ENCODE measurements around the gene PDK2. TPM values are rescaled to one million over a fixed set of nuclear protein-coding genes. Genes with fewer than 3 reads are reported as not detected.
A peak's percentile ranks its signal among the peaks of the same experiment; 100 is the strongest.

The PDK2 gene
- total RNA-seq, 8 experiments from 2014 or later: 7.1 to 53.4 (median 10.7) TPM

DNA sequence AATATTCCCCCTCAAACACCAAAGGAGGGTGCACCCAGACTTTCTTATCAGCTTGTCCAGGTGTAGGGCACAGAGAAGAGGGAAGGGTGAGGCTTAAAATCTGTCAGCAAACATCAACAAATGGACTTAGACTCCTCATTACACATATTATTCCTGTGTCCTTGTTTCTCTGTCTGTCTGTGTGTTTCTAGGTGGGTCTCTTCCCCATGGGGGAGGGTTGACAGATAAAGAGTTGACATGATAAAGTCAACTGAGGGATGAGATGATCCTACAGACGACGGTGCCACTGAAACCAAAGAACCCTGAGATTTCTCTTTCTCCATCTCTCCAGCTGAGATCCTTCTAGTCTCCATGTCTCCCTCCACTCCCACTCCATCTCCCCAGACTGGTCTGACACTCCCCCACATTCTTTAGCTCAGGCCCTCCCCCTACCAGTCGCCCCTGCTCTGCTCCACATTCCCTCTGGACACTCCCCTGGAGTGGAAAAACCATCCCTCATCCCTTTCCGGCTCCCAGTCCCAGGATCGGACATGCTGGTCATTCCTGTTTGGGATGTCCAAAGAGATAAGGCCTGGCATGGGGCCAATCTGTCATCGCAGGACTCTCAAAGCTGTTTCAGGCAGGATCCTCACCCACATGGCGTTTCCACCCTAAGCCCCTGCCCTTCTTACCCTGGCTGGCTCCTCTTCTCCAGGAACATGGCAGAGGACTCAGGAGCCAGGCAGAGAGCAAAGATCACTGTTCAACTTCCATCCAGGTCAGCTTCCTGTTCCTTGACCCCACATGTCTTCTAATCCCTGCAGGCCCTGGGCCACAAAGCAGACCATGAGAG, 42.1 kb upstream of the PDK2 start:
- H3K4me1 ChIP-seq (replicated peaks in 1 of 2): peaks cover 2% of the 10 kb centered on the region in 2 donors
- in situ Hi-C loops (cut with MboI; ENCODE audit: low pct_unique_long_range_greater_than_20kb in 2 of 9, low sequenced_read_pairs in 9 of 9, unreplicated experiment in 9 of 9): no loop called here
- H3K27ac ChIP-seq: no peak overlapping the region
- 58 to 100% (median 83%) methylated on average over 1 to 4 of the region's 7 CpGs; no CpG with 5 or more reads in 4 of the 10 experiments for WGBS, 10 experiments
- no peak for ATAC-seq (replicated peaks in 6 of 8)
- no peak overlapping the region for H3K4me3 ChIP-seq

DNA sequence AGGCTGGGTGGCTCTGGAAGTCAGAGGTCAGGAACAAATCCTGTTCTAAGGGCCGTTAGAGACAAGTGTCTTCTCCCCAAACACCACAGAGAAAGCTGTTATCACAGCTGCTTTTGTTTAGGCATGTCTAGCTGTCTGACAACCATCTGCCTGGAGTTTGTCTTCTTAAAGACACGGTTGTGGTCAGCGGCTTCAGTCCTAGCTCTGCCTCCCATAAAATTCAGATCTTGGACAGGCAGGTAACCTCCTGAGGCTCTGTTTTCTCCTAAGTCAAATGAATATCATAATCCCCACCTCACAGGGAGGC, 41.5 kb upstream of the PDK2 start:
- in situ Hi-C loops (cut with MboI; ENCODE audit: low pct_unique_long_range_greater_than_20kb in 2 of 9, low sequenced_read_pairs in 9 of 9, unreplicated experiment in 9 of 9): no loop called here
- ATAC-seq (replicated peaks in 6 of 8): no peak
- Histone ChIP-seq H3K27ac (no peak overlapping the region), H3K4me1 (replicated peaks in 1 of 2) (peaks cover 2% of the 10 kb centered on the region in 2 donors), H3K4me3 (no peak overlapping the region)
- 0 to 79% (median 44%) methylated on average over 1 to 3 of the region's 3 CpGs; no CpG with 5 or more reads in 2 of the 10 experiments for WGBS, 10 experiments

DNA sequence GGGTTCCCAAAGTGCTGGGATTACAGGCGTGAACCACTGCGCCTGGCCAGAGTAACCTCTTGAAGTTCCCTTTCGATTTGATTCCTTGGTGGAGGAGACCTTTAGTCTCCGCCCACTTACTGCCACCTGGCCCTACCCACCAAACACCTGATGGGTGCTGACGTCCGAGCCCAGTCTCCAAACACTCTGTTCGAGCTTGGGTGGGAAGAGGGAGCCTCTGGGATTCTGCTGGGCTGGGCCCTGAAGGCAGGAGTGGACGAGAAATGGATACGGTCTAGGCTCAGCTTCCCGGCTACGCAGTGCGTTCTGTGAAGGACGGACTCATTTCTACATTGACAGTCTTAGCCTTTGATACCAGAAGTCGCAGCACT, 40.1 kb upstream of the PDK2 start:
- 0 to 35% (median 6%) methylated on average over 1 to 11 of the region's 14 CpGs; no CpG with 5 or more reads in 2 of the 10 experiments for WGBS, 10 experiments
- ATAC-seq (replicated peaks in 6 of 8): peak in 1 of 8 experiments; percentile 15
- Histone ChIP-seq H3K4me3 (peak overlapping the region; percentile 53 to 63 (median 55)), H3K4me1 (replicated peaks in 1 of 2) (peaks cover 2% of the 10 kb centered on the region in 2 donors), H3K27ac (no peak overlapping the region)
- in situ Hi-C loops (cut with MboI; ENCODE audit: low pct_unique_long_range_greater_than_20kb in 2 of 9, low sequenced_read_pairs in 9 of 9, unreplicated experiment in 9 of 9): no loop called here

DNA sequence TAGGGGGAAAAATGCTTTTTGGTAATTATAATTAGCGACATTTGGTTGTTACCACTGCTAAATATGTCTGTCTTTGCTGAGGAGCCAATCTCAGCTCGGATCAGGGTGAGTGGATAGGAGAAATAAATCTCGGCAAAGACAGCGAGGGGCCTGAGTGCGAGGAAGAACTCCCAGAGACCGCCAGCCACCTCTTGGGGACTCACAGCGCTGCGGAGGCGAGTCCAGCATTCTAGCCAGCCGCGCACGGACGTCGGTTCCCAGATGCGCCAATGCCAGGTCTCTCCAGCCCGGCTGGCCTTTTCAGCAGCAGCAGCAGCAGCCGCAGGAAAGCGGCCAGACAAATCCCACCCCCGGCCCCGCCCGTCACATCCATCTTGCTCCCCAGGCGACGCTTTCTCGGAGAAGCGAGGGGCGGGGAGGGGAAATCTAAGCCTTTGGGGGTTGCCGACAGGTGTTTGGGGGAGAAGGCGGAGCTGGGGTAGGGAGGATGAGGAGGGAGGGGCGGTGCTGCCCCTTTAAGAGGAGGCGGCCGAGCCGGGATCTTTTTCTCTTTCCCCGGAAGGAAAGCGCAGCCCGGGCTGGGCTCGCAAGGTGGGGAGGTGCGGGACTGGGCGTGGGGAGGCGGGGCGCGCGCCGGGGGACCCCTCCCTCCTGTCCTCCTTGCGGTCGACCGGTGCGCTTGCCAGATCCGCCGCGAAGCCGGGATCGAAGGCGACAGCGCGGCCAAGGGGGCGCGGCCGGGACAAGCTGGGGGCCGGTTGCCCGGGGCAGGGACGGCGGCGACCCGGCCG, 39.5 kb upstream of the PDK2 start, which contains the start of gene ITGA3:
Gene ITGA3 (plus strand): TSS at position 685 of the 791 bp plus-strand sequence. CDS start 330 bp downstream, outside the sequence.
- ATAC-seq (replicated peaks in 6 of 8): peak; percentile 35 to 85 (median 78)
- WGBS, 10 experiments: 0 to 2% (median 0%) methylated on average over 1 to 9 of the region's 65 CpGs; no CpG with 5 or more reads in 2 of the 10 experiments
- Histone ChIP-seq H3K27ac (peak within 1 kb of the TSS; percentile 44 to 56), H3K4me1 (replicated peaks in 1 of 2) (peaks cover 2% of the 10 kb centered on the region in 2 donors), H3K4me3 (peak within 1 kb of the TSS; percentile 53 to 63 (median 55))
- in situ Hi-C loops (cut with MboI; ENCODE audit: low pct_unique_long_range_greater_than_20kb in 2 of 9, low sequenced_read_pairs in 9 of 9, unreplicated experiment in 9 of 9): no loop called here

DNA sequence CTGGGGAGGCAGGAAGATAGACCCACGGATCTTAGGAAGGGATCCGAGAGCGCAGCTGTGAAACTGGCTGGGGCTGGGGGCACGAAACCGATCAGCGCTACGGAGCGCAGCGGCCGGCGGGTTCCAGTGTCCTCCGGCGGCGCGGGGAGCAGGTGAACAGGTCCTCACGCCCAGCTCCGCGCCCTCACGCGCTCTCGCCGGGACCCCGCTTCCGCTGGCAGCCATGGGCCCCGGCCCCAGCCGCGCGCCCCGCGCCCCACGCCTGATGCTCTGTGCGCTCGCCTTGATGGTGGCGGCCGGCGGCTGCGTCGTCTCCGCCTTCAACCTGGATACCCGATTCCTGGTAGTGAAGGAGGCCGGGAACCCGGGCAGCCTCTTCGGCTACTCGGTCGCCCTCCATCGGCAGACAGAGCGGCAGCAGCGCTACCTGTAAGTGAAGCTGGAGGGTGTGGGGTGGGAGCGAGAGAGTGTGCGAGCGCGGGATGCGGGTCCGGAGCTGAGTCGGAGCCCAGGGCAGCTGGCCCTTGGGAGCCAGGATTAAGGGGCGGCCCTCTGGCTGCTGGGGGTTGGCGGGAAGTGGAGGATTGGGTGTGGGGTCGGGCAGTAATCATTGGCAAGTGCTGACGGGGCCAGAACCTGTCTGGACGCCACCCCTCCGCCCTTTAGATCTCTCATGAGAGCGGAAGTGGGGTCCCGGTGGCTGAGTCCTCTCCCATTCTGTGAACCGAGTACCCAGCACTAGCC, 38.8 kb upstream of the PDK2 start:
- Histone ChIP-seq H3K4me1 (replicated peaks in 1 of 2) (peaks cover 2% of the 10 kb centered on the region in 2 donors), H3K27ac (peak overlapping the region; percentile 44 to 56), H3K4me3 (peak overlapping the region; percentile 53 to 63 (median 55))
- peak; percentile 38 to 81 (median 66) for ATAC-seq (replicated peaks in 6 of 8)
- 0% methylated on average over 1 to 4 of the region's 64 CpGs; no CpG with 5 or more reads in 5 of the 10 experiments for WGBS, 10 experiments
- in situ Hi-C loops (cut with MboI; ENCODE audit: low pct_unique_long_range_greater_than_20kb in 2 of 9, low sequenced_read_pairs in 9 of 9, unreplicated experiment in 9 of 9): no loop called here

DNA sequence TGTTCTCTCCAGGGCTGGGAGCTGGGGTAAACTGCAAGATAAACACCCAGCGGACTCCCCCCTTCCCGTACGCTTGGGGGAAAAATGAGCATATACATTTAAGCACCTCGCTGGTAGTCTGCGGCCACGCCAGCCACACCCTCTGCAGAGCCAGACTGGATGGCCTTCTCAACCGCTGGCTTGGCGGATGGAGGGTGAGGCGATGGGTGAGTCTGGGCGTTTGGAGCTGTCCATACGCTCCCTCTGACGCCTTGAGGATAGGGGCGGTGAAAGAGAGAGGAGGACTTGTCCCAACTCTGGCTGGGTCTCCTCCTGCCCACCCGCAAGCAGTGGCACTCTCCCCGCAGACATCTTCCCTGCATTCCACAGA, 38.2 kb upstream of the PDK2 start:
- Histone ChIP-seq H3K4me3 (peak overlapping the region; percentile 53 to 63 (median 55)), H3K27ac (no peak overlapping the region), H3K4me1 (replicated peaks in 1 of 2) (peaks cover 2% of the 10 kb centered on the region in 2 donors)
- peak in 3 of 8 experiments; percentile 5 to 41 (median 8) for ATAC-seq (replicated peaks in 6 of 8)
- in situ Hi-C loops (cut with MboI; ENCODE audit: low pct_unique_long_range_greater_than_20kb in 2 of 9, low sequenced_read_pairs in 9 of 9, unreplicated experiment in 9 of 9): no loop called here
- WGBS, 10 experiments: 0 to 27% (median 10%) methylated on average over 1 to 8 of the region's 15 CpGs; no CpG with 5 or more reads in 3 of the 10 experiments

DNA sequence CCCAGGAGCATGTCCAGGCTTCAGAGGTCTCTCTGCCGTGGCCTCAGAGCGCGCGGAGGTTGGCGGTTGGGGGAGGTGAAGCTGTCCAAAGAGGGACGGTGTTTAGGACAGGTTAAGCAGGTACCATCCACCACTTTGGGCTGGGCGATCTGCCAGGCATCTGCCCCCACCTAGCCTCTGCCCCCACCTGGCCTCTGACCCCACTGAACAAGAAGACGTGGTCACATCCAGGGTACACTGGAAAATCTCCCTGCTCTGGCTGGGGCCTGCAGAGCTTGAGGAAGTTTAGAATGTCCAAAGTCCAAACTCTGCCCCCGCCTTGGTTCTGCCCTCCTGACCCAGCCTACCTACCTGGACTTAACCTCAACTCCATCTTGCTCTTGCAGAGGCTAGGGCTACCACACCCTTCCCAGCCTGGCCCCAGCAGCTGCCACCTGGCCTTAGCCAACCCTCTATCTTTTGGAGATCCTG, 37.6 kb upstream of the PDK2 start:
- no peak for ATAC-seq (replicated peaks in 6 of 8)
- 75 to 80% methylated on average over 1 to 2 of the region's 9 CpGs; no CpG with 5 or more reads in 8 of the 10 experiments for WGBS, 10 experiments
- in situ Hi-C loops (cut with MboI; ENCODE audit: low pct_unique_long_range_greater_than_20kb in 2 of 9, low sequenced_read_pairs in 9 of 9, unreplicated experiment in 9 of 9): no loop called here
- Histone ChIP-seq H3K4me3 (peak overlapping the region in 2 of 5 donors; percentile 55 to 63), H3K27ac (no peak overlapping the region), H3K4me1 (replicated peaks in 1 of 2) (peaks cover 2% of the 10 kb centered on the region in 2 donors)

GRCh38 chr17:50058296-50058953, 36.7 kb upstream of the PDK2 start:
- Histone ChIP-seq H3K27ac (no peak overlapping the region), H3K4me1 (replicated peaks in 1 of 2) (peaks cover 2% of the 10 kb centered on the region in 2 donors), H3K4me3 (no peak overlapping the region)
- 66 to 100% (median 83%) methylated on average over 1 to 8 of the region's 10 CpGs; no CpG with 5 or more reads in 2 of the 10 experiments for WGBS, 10 experiments
- no peak for ATAC-seq (replicated peaks in 6 of 8)
- in situ Hi-C loops (cut with MboI; ENCODE audit: low pct_unique_long_range_greater_than_20kb in 2 of 9, low sequenced_read_pairs in 9 of 9, unreplicated experiment in 9 of 9): no loop called here

DNA sequence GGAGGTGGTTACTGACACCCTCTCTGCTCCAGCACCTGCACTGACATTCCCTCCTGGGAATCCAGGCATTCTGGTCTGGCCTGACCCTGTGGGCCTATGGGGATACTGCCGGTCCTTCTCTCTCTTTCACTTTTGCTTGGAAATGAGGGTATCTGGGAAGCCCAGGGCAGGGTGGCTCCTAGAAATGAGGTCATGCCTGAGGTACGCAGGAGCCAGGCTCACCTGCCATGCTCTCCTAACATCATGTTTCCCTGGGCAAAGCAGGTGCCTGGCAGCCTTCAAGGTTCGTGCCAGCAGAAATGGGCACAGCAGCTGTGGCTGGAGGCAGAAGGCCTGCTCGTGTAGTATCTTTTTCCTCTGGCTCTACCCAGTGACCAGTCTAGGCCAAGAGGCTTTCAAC, 35.9 kb upstream of the PDK2 start:
- in situ Hi-C loops (cut with MboI; ENCODE audit: low pct_unique_long_range_greater_than_20kb in 2 of 9, low sequenced_read_pairs in 9 of 9, unreplicated experiment in 9 of 9): no loop called here
- no peak overlapping the region for H3K4me3 ChIP-seq
- no peak for ATAC-seq (replicated peaks in 6 of 8)
- H3K4me1 ChIP-seq (replicated peaks in 1 of 2): peaks cover 2% of the 10 kb centered on the region in 2 donors
- 33 to 80% (median 43%) methylated on average over 2 to 3 of the region's 4 CpGs; no CpG with 5 or more reads in 7 of the 10 experiments for WGBS, 10 experiments
- no peak overlapping the region for H3K27ac ChIP-seq

GRCh38 chr17:50059759-50060273, 35.3 kb upstream of the PDK2 start:
- Histone ChIP-seq H3K4me1 (replicated peaks in 1 of 2) (peaks cover 2 to 6% of the 10 kb centered on the region in 2 donors), H3K4me3 (no peak overlapping the region), H3K27ac (no peak overlapping the region)
- WGBS, 10 experiments: 17 to 38% (median 24%) methylated on average over 1 to 3 of the region's 5 CpGs; no CpG with 5 or more reads in 6 of the 10 experiments
- ATAC-seq (replicated peaks in 6 of 8): no peak
- in situ Hi-C loops (cut with MboI; ENCODE audit: low pct_unique_long_range_greater_than_20kb in 2 of 9, low sequenced_read_pairs in 9 of 9, unreplicated experiment in 9 of 9): no loop called here

DNA sequence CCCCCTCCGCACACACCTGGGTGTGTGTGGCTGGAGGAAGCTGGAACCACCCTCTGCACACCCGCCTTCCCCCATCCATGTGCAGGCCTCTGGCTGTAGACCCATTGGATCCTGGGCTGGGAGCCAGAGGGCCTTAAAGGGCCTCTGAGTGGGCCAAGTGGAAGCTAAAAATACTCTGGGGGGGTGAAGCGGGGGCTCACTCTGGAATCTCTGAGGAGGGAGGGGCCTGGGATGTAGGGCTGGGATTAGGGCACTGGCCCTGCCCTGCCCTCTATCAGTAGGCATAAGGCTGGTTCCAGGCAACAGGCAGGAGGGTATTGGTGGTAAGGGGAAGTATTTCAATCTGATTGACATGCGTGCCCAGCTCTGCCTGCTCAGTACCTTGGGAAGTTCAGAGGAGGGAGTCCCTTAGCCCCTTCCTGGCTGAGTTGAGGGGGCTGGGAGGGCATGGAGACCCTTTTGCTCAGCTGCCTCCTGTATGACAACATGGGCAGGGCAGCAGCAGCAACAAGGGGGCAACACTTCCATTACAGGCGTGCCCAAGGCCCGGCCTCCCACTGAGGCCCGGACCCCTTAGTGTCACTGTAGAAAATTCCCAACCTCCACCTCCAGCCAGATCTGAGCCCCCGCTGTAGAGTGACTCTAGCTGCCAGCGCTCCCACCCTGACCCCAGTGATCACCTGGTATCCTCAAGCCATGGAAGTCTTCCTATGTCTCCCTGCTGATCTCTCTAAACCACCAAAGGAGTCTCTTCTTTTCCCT, 34.0 kb upstream of the PDK2 start:
- ATAC-seq (replicated peaks in 6 of 8): no peak
- Histone ChIP-seq H3K27ac (no peak overlapping the region), H3K4me1 (replicated peaks in 1 of 2) (peaks cover 2 to 6% of the 10 kb centered on the region in 2 donors), H3K4me3 (no peak overlapping the region)
- in situ Hi-C loops (cut with MboI; ENCODE audit: low pct_unique_long_range_greater_than_20kb in 2 of 9, low sequenced_read_pairs in 9 of 9, unreplicated experiment in 9 of 9): no loop called here
- WGBS, 10 experiments: 60 to 100% (median 96%) methylated on average over 1 to 4 of the region's 9 CpGs; no CpG with 5 or more reads in 5 of the 10 experiments

Measured in motor neuron (in vitro differentiated cells).